Body of pancreas (tissue), 4 donors: ENCODE results near the gene AMIGO3.

ENCODE experiments used
- POLR2A ChIP-seq, 3 donors: fragments of 450-650 bp; IDR thresholded peaks; one replicate each; pipeline ENCODE4 v1.6.1; 2016; ENCODE audit warnings: antibody characterized with exemption in 3 of 3, mild to moderate bottlenecking in 2 of 3
- TF ChIP-seq, protein P1 (sequence below), 7 experiments: fragments of 450-650 bp in 4 of 7; fragments of 200-600 bp in 3 of 7; sonication (generic) in 3 of 7; IDR thresholded peaks; one replicate each; pipeline ENCODE4 v1.5.1; 2016 to 2019; ENCODE audit warnings: antibody characterized with exemption in 7 of 7

DNA sequence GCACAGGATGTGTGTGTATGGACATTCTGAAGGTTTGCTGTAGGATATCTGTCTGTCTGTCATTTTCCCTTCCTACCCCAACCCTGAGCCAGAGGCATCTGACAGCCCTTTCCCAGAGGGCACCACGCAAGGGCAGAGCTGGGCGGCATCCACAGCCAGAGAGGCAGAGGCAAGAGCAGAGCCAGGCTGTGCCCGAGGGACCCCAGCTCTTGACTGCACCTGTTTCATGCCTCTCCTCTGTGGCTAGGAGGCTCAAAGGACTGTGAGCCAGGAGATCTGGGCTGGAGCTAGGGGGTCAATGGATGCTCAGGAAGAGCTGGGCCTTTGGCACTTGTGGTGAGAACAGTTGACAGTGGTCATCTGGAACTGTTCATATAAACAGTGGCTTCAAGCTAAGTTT lies 50.1 kb downstream of the AMIGO3 start:
- TF ChIP-seq, protein P1, sequence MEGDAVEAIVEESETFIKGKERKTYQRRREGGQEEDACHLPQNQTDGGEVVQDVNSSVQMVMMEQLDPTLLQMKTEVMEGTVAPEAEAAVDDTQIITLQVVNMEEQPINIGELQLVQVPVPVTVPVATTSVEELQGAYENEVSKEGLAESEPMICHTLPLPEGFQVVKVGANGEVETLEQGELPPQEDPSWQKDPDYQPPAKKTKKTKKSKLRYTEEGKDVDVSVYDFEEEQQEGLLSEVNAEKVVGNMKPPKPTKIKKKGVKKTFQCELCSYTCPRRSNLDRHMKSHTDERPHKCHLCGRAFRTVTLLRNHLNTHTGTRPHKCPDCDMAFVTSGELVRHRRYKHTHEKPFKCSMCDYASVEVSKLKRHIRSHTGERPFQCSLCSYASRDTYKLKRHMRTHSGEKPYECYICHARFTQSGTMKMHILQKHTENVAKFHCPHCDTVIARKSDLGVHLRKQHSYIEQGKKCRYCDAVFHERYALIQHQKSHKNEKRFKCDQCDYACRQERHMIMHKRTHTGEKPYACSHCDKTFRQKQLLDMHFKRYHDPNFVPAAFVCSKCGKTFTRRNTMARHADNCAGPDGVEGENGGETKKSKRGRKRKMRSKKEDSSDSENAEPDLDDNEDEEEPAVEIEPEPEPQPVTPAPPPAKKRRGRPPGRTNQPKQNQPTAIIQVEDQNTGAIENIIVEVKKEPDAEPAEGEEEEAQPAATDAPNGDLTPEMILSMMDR (IDR thresholded peaks at IDR 0.05) = no peak
- no peak for TF ChIP-seq POLR2A (IDR thresholded peaks at IDR 0.05)
